GM12874 (cell line): ENCODE results near the gene GPANK1.

Experiments used
- CTCF ChIP-seq: IDR thresholded peaks from 2 replicates; pipeline ENCODE4 v1.5.1; 2011; ENCODE audit warnings: low read depth, mild to moderate bottlenecking, control low read depth, low read length, moderate library complexity; ENCODE audit not compliant: insufficient read depth

Gene GPANK1

DNA sequence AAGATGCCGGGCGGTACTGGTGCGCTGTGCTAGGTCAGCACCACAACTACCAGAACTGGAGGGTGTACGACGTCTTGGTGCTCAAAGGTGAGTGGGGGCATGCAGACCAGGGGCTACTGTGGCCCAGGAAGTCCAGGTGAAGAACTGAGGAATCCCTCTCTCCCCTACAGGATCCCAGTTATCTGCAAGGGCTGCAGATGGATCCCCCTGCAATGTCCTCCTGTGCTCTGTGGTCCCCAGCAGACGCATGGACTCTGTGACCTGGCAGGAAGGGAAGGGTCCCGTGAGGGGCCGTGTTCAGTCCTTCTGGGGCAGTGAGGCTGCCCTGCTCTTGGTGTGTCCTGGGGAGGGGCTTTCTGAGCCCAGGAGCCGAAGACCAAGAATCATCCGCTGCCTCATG is 42.9 kb upstream of the GPANK1 start:
- TF ChIP-seq CTCF, result no peak

DNA sequence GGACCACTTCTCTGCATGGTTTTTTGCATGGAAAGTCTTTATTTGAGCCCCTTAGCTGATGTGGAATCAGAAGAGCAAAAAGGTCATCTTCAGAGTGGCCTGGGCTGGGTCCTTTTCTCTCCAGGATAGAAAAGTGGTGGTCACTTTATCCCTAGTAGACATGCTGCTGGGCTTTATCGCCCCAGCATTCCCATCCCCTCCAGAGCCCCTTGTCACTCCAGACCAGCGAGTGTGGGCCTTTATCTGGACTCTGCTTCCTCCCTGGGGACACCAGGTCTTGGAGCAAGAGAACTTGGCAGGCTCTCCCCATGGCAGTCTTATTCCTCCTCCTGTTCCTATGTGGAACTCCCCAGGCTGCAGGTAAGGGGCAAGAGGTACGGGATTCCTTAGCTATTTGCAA is 41.8 kb upstream of the GPANK1 start, which contains the start of gene LY6G6F:
LY6G6F (plus strand) TSS at position 268 of the 400 bp plus-strand sequence; CDS start at position 309, 41 bp downstream.
- no peak for TF ChIP-seq CTCF

DNA sequence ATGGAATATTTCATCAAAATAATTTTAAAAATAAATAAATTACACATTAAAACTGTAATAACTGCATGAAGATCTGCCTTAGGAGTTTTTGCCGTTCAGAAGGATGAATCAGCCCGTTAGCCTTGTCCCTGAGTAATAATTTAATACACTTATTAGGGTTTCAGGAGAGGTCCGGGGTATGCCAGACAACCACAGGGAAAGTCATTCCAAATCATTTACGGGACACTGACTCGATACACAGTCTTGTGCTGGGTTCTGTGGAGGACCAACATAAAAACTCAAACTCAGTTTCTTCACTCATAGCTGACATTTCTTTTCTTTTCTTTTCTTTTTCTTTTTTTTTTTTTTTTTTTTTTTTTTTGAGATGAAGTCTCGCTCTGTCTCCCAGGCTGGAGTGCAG is 41.1 kb upstream of the GPANK1 start:
- no peak for TF ChIP-seq CTCF

DNA sequence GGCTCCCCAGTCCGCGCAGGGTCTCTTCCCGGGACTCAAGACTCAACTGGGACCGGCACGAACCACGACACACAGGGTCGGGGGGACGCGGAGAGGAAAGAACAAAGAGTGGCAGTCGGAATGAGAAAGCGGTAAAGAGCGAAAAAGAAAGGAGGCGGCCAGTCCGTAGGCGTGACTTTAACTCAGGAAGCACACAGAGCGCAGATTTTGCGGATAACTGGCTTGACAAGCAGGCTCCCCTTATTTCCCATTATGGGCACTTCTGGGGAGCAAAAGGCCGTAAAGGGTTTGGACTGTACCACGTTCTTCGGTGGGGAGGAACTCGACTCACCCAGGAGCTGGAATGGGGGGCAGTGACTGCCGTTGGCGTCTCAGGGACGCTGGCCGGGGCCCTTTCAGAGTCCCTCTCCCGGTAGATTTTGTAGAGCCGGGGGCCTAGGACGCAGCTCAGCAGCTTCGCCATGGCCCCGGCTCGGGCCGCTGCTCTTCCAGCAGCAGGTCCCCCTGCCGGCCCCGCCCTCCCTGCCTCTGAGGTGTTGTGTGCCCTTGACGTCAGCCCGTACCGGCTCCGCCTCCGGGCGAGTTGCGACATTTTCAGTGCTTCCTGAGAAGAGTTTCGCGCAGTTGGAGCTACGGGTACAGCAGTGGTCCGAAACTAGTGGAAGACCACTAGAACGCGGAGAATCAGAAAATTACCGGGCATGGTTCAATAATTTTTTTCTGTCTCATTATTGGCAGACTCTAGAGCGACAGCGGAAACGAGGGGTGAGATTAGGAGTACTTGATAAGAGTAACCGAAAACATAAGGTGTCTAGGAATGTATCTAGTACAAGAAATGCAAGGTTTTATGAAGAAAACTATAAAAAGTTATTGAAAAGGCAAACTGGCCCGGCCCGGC is 38.3 kb upstream of the GPANK1 start, which contains the start of gene ABHD16A:
ABHD16A (minus strand) TSS at position 506 of the 898 bp plus-strand sequence; CDS start at position 463, 43 bp downstream.
- no peak for TF ChIP-seq CTCF

- no peak for TF ChIP-seq CTCF
Measured at GRCh38 chr6:31702405-31702818, 37.6 kb upstream of the GPANK1 start.

GRCh38 chr6:31701666-31702404 is 37.0 kb upstream of the GPANK1 start:
- no peak for TF ChIP-seq CTCF

DNA sequence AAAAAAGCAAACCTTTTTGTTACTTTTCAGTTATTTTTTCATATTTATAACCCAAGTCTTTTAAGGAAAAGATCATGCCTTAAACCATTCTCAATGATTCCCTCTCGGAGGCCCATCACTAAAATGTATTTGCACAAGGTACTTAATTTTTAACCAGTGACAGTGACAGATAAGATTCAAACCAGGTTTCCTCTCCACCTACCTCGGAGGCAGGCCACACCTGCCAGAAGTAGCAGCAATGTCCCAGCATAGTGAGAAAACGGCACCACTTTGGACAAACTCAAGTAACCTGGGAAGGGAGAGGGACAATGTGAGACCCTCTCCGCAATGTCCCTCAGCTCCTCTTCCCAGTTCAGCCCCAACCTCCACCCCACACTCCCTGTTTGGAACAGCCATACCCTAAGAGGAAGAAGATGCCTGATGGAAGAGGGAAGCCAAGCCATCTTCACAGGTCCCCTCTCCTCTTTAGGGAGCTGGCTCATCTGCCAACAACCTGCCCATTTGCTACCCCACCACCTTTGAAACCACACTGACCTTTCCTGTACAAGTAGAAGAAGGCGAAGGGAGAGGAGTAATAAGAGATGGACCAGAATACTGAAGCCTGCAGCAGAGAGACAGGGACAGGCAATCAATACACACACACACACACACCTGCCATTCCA is 36.1 kb upstream of the GPANK1 start:
- TF ChIP-seq CTCF, result no peak
